Esophagus muscularis mucosa (tissue), 4 donors: ENCODE data around the gene CCDC85C. TPM values are rescaled to one million over a fixed set of nuclear protein-coding genes. Genes with fewer than 3 reads are reported as not detected.

ENCODE experiments used
- DNase-seq: peaks from one replicate; pipeline ENCODE4 v3.0.0-alpha.2; 2017; ENCODE audit errors: extremely low spot score
- H3K27ac ChIP-seq, 4 donors: fragments of 200-600 bp; sonication (generic); replicated peaks in 1 of 4; 1 replicate in 3 of 4; 2 replicates in 1 of 4; pipeline ENCODE4 v1.5.1; 2016 to 2019; ENCODE audit warnings: mild to moderate bottlenecking in 1 of 4
- H3K27me3 ChIP-seq, 4 donors: fragments of 200-600 bp; sonication (generic); one replicate each; pipeline versions ENCODE4 v1.5.1 to v1.6.0; 2016 to 2019
- H3K36me3 ChIP-seq, 4 donors: fragments of 200-600 bp; sonication (generic); one replicate each; pipeline ENCODE4 v1.5.1; 2016 to 2019
- H3K4me1 ChIP-seq, 4 donors: fragments of 200-600 bp; sonication (generic); one replicate each; pipeline ENCODE4 v1.5.1; 2016 to 2019
- H3K4me3 ChIP-seq, 4 donors: fragments of 200-600 bp; sonication (generic); 1 replicate in 2 of 4; 2 replicates in 2 of 4; pipeline ENCODE4 v1.5.1; 2016 to 2019; ENCODE audit warnings: mild to moderate bottlenecking in 4 of 4, moderate library complexity in 1 of 4
- H3K9me3 ChIP-seq, 4 donors: fragments of 200-600 bp; sonication (generic); 1 replicate in 3 of 4; 2 replicates in 1 of 4; pipeline ENCODE4 v1.5.1; 2016 to 2019
- EP300 ChIP-seq: sonication (generic); formaldehyde crosslinking; IDR thresholded peaks from one replicate; pipeline ENCODE4 v1.6.1; 2017; ENCODE audit warnings: antibody characterized with exemption
- POLR2A ChIP-seq: fragments of 450-650 bp; IDR thresholded peaks from one replicate; pipeline ENCODE4 v1.6.1; 2017; ENCODE audit warnings: antibody characterized with exemption, moderate library complexity, mild to moderate bottlenecking, low read depth
- POLR2AphosphoS5 ChIP-seq, 2 donors: sonication (generic); formaldehyde crosslinking; IDR thresholded peaks; one replicate each; pipeline ENCODE4 v1.6.1; 2017; ENCODE audit warnings: antibody characterized with exemption in 2 of 2
- WGBS: methylation state at CpG from one replicate; pipeline ENCODE4 v1.1.5; 2018; 5-methylcytosine and 5-hydroxymethylcytosine counted together
- intact Hi-C: fragments of 100-400 bp; cut with DNase I; formaldehyde crosslinking; loops from one replicate; pipeline ENCODE4 v1.15.1; 2023
- total RNA-seq, 4 donors: library from RNA; depleted of rRNA; stranded (reverse); fragments of >200 nt; gene quantifications; one replicate each; pipeline versions ENCODE4 v1.1.0 to v1.2.1, GENCODE V29; 2016
- TF ChIP-seq, protein P1 (sequence below), 3 experiments: fragments of 200-600 bp in 2 of 3; fragments of 450-650 bp in 1 of 3; sonication (generic) in 2 of 3; IDR thresholded peaks; one replicate each; pipeline ENCODE4 v1.5.1; 2017 to 2019; ENCODE audit warnings: antibody characterized with exemption in 3 of 3, mild to moderate bottlenecking in 2 of 3, moderate library complexity in 1 of 3

CCDC85C gene
- total RNA-seq, 4 donors from 2014 or later: 17.9 to 48.7 (median 30.8) TPM

- intact Hi-C loops: no loop called here
- WGBS: 80% methylated on average over 4 of the region's 7 CpGs
- no peak for DNase-seq
- no peaks in the 10 kb centered on the region for H3K9me3 ChIP-seq
- no peaks in the 10 kb centered on the region for H3K27me3 ChIP-seq
- TF ChIP-seq EP300 (no peak), POLR2AphosphoS5 (IDR thresholded peaks at IDR 0.05) (no peak), POLR2A (no peak)
- TF ChIP-seq, protein P1, sequence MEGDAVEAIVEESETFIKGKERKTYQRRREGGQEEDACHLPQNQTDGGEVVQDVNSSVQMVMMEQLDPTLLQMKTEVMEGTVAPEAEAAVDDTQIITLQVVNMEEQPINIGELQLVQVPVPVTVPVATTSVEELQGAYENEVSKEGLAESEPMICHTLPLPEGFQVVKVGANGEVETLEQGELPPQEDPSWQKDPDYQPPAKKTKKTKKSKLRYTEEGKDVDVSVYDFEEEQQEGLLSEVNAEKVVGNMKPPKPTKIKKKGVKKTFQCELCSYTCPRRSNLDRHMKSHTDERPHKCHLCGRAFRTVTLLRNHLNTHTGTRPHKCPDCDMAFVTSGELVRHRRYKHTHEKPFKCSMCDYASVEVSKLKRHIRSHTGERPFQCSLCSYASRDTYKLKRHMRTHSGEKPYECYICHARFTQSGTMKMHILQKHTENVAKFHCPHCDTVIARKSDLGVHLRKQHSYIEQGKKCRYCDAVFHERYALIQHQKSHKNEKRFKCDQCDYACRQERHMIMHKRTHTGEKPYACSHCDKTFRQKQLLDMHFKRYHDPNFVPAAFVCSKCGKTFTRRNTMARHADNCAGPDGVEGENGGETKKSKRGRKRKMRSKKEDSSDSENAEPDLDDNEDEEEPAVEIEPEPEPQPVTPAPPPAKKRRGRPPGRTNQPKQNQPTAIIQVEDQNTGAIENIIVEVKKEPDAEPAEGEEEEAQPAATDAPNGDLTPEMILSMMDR (IDR thresholded peaks at IDR 0.05): no peak
- H3K4me3 ChIP-seq: no peak overlapping the region
- peaks cover 21 to 51% (median 36%) of the 10 kb centered on the region in 4 donors for H3K4me1 ChIP-seq
- no peak overlapping the region for H3K27ac ChIP-seq
- no peaks in the 10 kb centered on the region for H3K36me3 ChIP-seq
These were observed 2.4 kb upstream of the CCDC85C start for GRCh38 chr14:99606359-99606758.

- 13% methylated on average over 11 of the region's 38 CpGs for WGBS
- peak overlapping the region; percentile 92 to 95 (median 93) for H3K27ac ChIP-seq
- peak; percentile 93 for DNase-seq
These were observed 1.4 kb upstream of the CCDC85C start for GRCh38 chr14:99605299-99605961.

GRCh38 chr14:99604766-99605298 lies 825 bp upstream of the CCDC85C start:
- WGBS: 0% methylated on average over 6 of the region's 50 CpGs
- TF ChIP-seq EP300 (no peak), POLR2A (no peak), POLR2AphosphoS5 (IDR thresholded peaks at IDR 0.05) (no peak)
- TF ChIP-seq, protein P1 (IDR thresholded peaks at IDR 0.05): no peak

More at GRCh38 chr14:99605299-99605961, 1.4 kb upstream of the CCDC85C start:
- TF ChIP-seq, protein P1 (IDR thresholded peaks at IDR 0.05): no peak
- peak; percentile 56 to 63 for TF ChIP-seq POLR2AphosphoS5 (IDR thresholded peaks at IDR 0.05)
- no peak for TF ChIP-seq EP300
- no peak for TF ChIP-seq POLR2A
- Histone ChIP-seq H3K4me3 (peak overlapping the region; percentile 70 to 85 (median 78)), H3K27me3 (no peaks in the 10 kb centered on the region), H3K4me1 (peaks cover 30 to 60% (median 45%) of the 10 kb centered on the region in 4 donors), H3K36me3 (no peaks in the 10 kb centered on the region), H3K9me3 (no peaks in the 10 kb centered on the region)
- intact Hi-C loops: loop anchor here (2.0 kb wide), 1 partner anchor 81 kb away; no protein-coding TSS in a partner anchor

GRCh38 chr14:99604278-99604765 lies 315 bp upstream of the CCDC85C start:
- 2% methylated on average over 10 of the region's 65 CpGs for WGBS
- DNase-seq: peak; percentile 97
- TF ChIP-seq POLR2AphosphoS5 (IDR thresholded peaks at IDR 0.05) (peak; percentile 60 to 65), EP300 (no peak), POLR2A (no peak)
- TF ChIP-seq, protein P1 (IDR thresholded peaks at IDR 0.05): peak in 1 of 3 experiments; percentile 14
- H3K36me3 ChIP-seq: no peaks in the 10 kb centered on the region
- H3K4me3 ChIP-seq: peak overlapping the region; percentile 70 to 85 (median 78)
- H3K9me3 ChIP-seq: no peaks in the 10 kb centered on the region
- intact Hi-C loops: loop anchor here (2.0 to 5.0 kb wide), 2 partner anchors 37 to 80 kb away; no protein-coding TSS in a partner anchor
- no peaks in the 10 kb centered on the region for H3K27me3 ChIP-seq
- peak overlapping the region; percentile 92 to 95 (median 93) for H3K27ac ChIP-seq
- peaks cover 41 to 66% (median 56%) of the 10 kb centered on the region in 4 donors for H3K4me1 ChIP-seq

More at GRCh38 chr14:99604766-99605298, 825 bp upstream of the CCDC85C start:
- Histone ChIP-seq H3K36me3 (no peaks in the 10 kb centered on the region), H3K4me1 (peaks cover 36 to 66% (median 51%) of the 10 kb centered on the region in 4 donors), H3K4me3 (peak overlapping the region; percentile 70 to 85 (median 78)), H3K27me3 (no peaks in the 10 kb centered on the region), H3K27ac (peak overlapping the region; percentile 92 to 95 (median 93)), H3K9me3 (no peaks in the 10 kb centered on the region)
- DNase-seq: no peak
- intact Hi-C loops: loop anchor here (2.0 to 5.0 kb wide), 2 partner anchors 38 to 80 kb away; no protein-coding TSS in a partner anchor
